Astrocyte (in vitro differentiated cells and primary cell): ENCODE measurements around the gene TTC9C. TPM values are rescaled to one million over a fixed set of nuclear protein-coding genes. Genes with fewer than 3 reads are reported as not detected.

Experiments
- DNase-seq: peaks from one replicate; pipeline ENCODE4 v3.0.0-alpha.2; 2010; ENCODE audit warnings: low read depth
- FAIRE-seq: peaks from 2 replicates; lab custom pipeline; 2011; peaks lifted over from hg19 to GRCh38; lab: Jason Lieb, UNC
- H2AFZ ChIP-seq: 2 replicates; pipeline ENCODE4 v1.6.0; 2012; ENCODE audit warnings: low read depth, low read length, inconsistent platforms
- H3K27ac ChIP-seq: 2 replicates; pipeline ENCODE4 v1.5.1; 2011; ENCODE audit warnings: low read depth, low read length, inconsistent platforms
- H3K27me3 ChIP-seq: 2 replicates; pipeline ENCODE4 v1.6.0; 2011; ENCODE audit warnings: low read length, inconsistent platforms; ENCODE audit not compliant: insufficient read depth
- H3K36me3 ChIP-seq: 2 replicates; pipeline ENCODE4 v1.5.1; 2011; ENCODE audit warnings: low read length, inconsistent platforms; ENCODE audit not compliant: insufficient read depth
- H3K4me1 ChIP-seq: 2 replicates; pipeline ENCODE4 v1.5.1; 2011; ENCODE audit warnings: low read length, inconsistent platforms; ENCODE audit not compliant: insufficient read depth
- H3K4me2 ChIP-seq: 2 replicates; pipeline ENCODE4 v1.6.0; 2012; ENCODE audit warnings: low read length, inconsistent platforms
- H3K4me3 ChIP-seq: 2 replicates; pipeline ENCODE4 v1.5.1; 2011; ENCODE audit warnings: low read depth, mild to moderate bottlenecking, low read length, inconsistent platforms; ENCODE audit not compliant: insufficient read depth
- H3K79me2 ChIP-seq: 2 replicates; pipeline ENCODE4 v1.6.0; 2012; ENCODE audit warnings: mild to moderate bottlenecking, low read length, inconsistent platforms; ENCODE audit not compliant: insufficient read depth
- H3K9ac ChIP-seq: 2 replicates; pipeline ENCODE4 v1.6.0; 2012; ENCODE audit warnings: mild to moderate bottlenecking, low read length, inconsistent platforms
- H3K9me3 ChIP-seq: 2 replicates; pipeline ENCODE4 v1.5.1; 2012; ENCODE audit warnings: low read depth, mild to moderate bottlenecking, low read length, inconsistent platforms; ENCODE audit not compliant: insufficient read depth
- H4K20me1 ChIP-seq: 2 replicates; pipeline ENCODE4 v1.6.0; 2012; ENCODE audit warnings: low read length, inconsistent platforms; ENCODE audit not compliant: insufficient read depth
- H3K27ac Mint-ChIP-seq: one replicate; pipeline ENCODE4 v1.8.0; 2021; ENCODE audit warnings: mild to moderate bottlenecking, mixed read lengths; ENCODE audit not compliant: unreplicated experiment
- H3K27me3 Mint-ChIP-seq: one replicate; pipeline ENCODE4 v1.8.0; 2021; ENCODE audit warnings: low read depth, mixed read lengths; ENCODE audit not compliant: unreplicated experiment
- H3K36me3 Mint-ChIP-seq: one replicate; pipeline ENCODE4 v1.8.0; 2021; ENCODE audit warnings: low read depth, mixed read lengths; ENCODE audit not compliant: unreplicated experiment
- H3K4me1 Mint-ChIP-seq: one replicate; pipeline ENCODE4 v1.8.0; 2021; ENCODE audit warnings: low read depth, mixed read lengths; ENCODE audit not compliant: unreplicated experiment
- H3K4me3 Mint-ChIP-seq: one replicate; pipeline ENCODE4 v1.8.0; 2021; ENCODE audit warnings: mild to moderate bottlenecking, moderate library complexity, mixed read lengths; ENCODE audit not compliant: unreplicated experiment
- H3K9me3 Mint-ChIP-seq: one replicate; pipeline ENCODE4 v1.8.0; 2021; ENCODE audit warnings: mild to moderate bottlenecking, mixed read lengths; ENCODE audit not compliant: unreplicated experiment
- EZH2 ChIP-seq: IDR thresholded peaks from 2 replicates; pipeline ENCODE4 v1.6.1; 2012; ENCODE audit warnings: mild to moderate bottlenecking, low read length, inconsistent platforms; ENCODE audit not compliant: insufficient read depth
- total RNA-seq: library from RNA; stranded (reverse); gene quantifications from 2 replicates; pipeline ENCODE4 v1.2.1, GENCODE V29; 2021
- TF ChIP-seq, protein P1 (sequence below): IDR thresholded peaks from 2 replicates; pipeline ENCODE4 v1.5.1; 2011; ENCODE audit warnings: low read depth, mild to moderate bottlenecking, inconsistent platforms, low read length, moderate library complexity; ENCODE audit not compliant: insufficient read depth

TTC9C gene
- total RNA-seq, 1 donor from 2014 or later, result 51.9 TPM

DNA sequence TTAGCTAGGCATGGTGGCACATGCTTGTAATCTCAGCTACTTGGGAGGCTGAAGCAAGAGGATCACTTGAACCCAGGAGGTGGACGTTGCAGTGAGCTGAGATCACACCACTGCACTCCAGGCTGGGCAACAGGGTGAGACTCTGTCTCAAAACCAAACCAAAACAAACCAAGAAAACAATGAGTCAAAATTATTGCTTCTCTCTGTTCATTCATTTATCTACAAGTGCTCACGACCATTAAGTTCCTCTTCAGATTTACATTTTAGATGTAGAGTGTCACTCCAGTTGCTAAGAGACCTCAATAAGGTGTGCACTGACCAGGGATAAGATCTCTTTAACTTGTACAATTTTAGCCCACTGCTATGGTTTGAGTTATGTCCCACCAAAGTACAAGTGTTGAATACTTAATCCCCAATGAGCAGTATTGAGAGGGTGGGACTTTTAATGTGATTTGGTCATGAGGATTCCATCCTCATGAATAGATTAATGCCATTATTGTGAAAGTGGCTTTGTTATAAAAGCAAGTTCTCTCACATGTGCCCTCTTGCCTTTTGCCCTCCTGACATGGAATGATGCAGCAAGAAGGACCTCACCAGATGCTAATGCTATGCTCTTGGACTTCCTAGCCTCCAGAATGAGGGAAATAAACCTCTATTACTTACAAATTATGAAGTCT lies 8.8 kb upstream of the TTC9C start:
- no peak for FAIRE-seq
- DNase-seq, result no peak
- no peaks in the 10 kb centered on the region for H3K27me3 ChIP-seq
- peaks cover 63% of the 10 kb centered on the region for H4K20me1 ChIP-seq
- Mint-ChIP-seq H3K36me3 (peaks cover 43% of the 10 kb centered on the region), H3K27me3 (no peaks in the 10 kb centered on the region), H3K27ac (no peak overlapping the region), H3K9me3 (no peaks in the 10 kb centered on the region), H3K4me3 (no peak overlapping the region), H3K4me1 (peaks cover 18% of the 10 kb centered on the region)
- H3K4me3 ChIP-seq, result no peak overlapping the region
- TF ChIP-seq, protein P1, sequence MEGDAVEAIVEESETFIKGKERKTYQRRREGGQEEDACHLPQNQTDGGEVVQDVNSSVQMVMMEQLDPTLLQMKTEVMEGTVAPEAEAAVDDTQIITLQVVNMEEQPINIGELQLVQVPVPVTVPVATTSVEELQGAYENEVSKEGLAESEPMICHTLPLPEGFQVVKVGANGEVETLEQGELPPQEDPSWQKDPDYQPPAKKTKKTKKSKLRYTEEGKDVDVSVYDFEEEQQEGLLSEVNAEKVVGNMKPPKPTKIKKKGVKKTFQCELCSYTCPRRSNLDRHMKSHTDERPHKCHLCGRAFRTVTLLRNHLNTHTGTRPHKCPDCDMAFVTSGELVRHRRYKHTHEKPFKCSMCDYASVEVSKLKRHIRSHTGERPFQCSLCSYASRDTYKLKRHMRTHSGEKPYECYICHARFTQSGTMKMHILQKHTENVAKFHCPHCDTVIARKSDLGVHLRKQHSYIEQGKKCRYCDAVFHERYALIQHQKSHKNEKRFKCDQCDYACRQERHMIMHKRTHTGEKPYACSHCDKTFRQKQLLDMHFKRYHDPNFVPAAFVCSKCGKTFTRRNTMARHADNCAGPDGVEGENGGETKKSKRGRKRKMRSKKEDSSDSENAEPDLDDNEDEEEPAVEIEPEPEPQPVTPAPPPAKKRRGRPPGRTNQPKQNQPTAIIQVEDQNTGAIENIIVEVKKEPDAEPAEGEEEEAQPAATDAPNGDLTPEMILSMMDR, result no peak
- no peaks in the 10 kb centered on the region for H3K9me3 ChIP-seq
- no peak overlapping the region for H2AFZ ChIP-seq
- H3K36me3 ChIP-seq, result peaks cover 86% of the 10 kb centered on the region
- H3K27ac ChIP-seq, result no peak overlapping the region
- no peak overlapping the region for H3K9ac ChIP-seq
- peaks cover 88% of the 10 kb centered on the region for H3K79me2 ChIP-seq
- peaks cover 6% of the 10 kb centered on the region for H3K4me1 ChIP-seq
- H3K4me2 ChIP-seq, result no peak overlapping the region

DNA sequence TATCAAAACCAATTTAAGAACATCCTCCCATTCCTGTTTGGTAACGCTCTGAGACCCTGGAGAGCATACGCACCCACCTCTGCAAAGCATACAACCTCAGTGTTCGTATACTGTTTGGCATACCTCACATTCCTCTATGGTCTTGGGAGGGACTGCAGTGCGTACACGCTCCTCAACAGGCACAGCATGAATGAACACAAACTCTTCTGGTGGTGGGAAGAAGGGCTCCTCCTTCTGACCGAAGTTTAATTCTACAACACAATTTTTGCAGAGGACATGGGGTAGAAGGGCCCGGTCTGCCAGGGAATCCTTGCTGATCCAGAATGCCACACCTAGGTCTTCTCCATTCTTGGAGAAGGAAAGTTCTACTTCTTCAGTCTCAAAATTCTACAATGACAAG lies 6.3 kb upstream of the TTC9C start:
- Histone ChIP-seq H3K9me3 (no peaks in the 10 kb centered on the region), H3K9ac (no peak overlapping the region), H3K27ac (no peak overlapping the region), H3K27me3 (no peaks in the 10 kb centered on the region), H2AFZ (no peak overlapping the region), H3K36me3 (peaks cover 63% of the 10 kb centered on the region), H3K79me2 (peaks cover 90% of the 10 kb centered on the region), H3K4me1 (peaks cover 11% of the 10 kb centered on the region), H3K4me3 (no peak overlapping the region), H3K4me2 (no peak overlapping the region), H4K20me1 (peaks cover 78% of the 10 kb centered on the region)
- no peak for DNase-seq
- Mint-ChIP-seq H3K4me1 (peaks cover 21% of the 10 kb centered on the region), H3K9me3 (no peaks in the 10 kb centered on the region), H3K36me3 (peaks cover 36% of the 10 kb centered on the region), H3K27ac (peak overlapping the region; percentile 68), H3K4me3 (peak overlapping the region; percentile 73), H3K27me3 (no peaks in the 10 kb centered on the region)
- TF ChIP-seq EZH2, result no peak
- TF ChIP-seq, protein P1, result no peak
- FAIRE-seq, result no peak

DNA sequence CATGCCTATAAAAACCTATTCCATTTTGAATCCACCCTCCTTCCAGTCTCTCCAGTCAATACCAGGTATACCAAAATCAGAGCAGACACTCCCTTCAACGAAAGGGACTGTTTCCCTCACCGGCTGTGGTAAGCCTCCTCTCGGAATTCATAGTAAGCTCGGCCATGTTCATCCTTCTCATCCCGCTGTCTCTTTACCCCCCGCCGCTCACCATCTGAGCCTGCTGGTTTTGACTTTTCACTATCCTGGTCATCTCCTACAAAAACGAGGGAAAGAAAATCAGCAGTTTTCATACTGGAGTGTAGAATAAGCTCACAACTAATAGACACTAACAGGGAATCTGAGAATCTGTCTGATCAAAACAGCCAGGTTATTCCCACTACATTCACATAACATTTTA lies 4.1 kb upstream of the TTC9C start:
- Histone ChIP-seq H3K9ac (peak overlapping the region; percentile 93), H3K4me1 (peaks cover 11% of the 10 kb centered on the region), H3K4me2 (peak overlapping the region; percentile 98), H3K27ac (no peak overlapping the region), H3K79me2 (peaks cover 81% of the 10 kb centered on the region), H3K27me3 (no peaks in the 10 kb centered on the region), H3K4me3 (peak overlapping the region; percentile 90), H3K9me3 (no peaks in the 10 kb centered on the region), H2AFZ (no peak overlapping the region), H4K20me1 (peaks cover 68% of the 10 kb centered on the region), H3K36me3 (peaks cover 44% of the 10 kb centered on the region)
- FAIRE-seq (no peak), DNase-seq (no peak)
- Mint-ChIP-seq H3K4me1 (peaks cover 21% of the 10 kb centered on the region), H3K27me3 (no peaks in the 10 kb centered on the region), H3K9me3 (no peaks in the 10 kb centered on the region), H3K36me3 (peaks cover 28% of the 10 kb centered on the region), H3K27ac (peak overlapping the region; percentile 54), H3K4me3 (peak overlapping the region; percentile 93)
- no peak for TF ChIP-seq EZH2
- TF ChIP-seq, protein P1, result no peak
